CMK (cell line): Measurements from ENCODE around the gene FCAMR.

Source experiments
- DNase-seq: peaks from one replicate; pipeline ENCODE4 v3.0.0-alpha.2; 2010; ENCODE audit warnings: low read depth

The FCAMR gene, protein sequence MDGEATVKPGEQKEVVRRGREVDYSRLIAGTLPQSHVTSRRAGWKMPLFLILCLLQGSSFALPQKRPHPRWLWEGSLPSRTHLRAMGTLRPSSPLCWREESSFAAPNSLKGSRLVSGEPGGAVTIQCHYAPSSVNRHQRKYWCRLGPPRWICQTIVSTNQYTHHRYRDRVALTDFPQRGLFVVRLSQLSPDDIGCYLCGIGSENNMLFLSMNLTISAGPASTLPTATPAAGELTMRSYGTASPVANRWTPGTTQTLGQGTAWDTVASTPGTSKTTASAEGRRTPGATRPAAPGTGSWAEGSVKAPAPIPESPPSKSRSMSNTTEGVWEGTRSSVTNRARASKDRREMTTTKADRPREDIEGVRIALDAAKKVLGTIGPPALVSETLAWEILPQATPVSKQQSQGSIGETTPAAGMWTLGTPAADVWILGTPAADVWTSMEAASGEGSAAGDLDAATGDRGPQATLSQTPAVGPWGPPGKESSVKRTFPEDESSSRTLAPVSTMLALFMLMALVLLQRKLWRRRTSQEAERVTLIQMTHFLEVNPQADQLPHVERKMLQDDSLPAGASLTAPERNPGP

GRCh38 chr1:206970446-206970845, at the start of gene FCAMR:
Gene FCAMR (minus strand): TSS chr1:206970460. CDS start chr1:206970125, 335 bp downstream.
- no peak for DNase-seq

DNA sequence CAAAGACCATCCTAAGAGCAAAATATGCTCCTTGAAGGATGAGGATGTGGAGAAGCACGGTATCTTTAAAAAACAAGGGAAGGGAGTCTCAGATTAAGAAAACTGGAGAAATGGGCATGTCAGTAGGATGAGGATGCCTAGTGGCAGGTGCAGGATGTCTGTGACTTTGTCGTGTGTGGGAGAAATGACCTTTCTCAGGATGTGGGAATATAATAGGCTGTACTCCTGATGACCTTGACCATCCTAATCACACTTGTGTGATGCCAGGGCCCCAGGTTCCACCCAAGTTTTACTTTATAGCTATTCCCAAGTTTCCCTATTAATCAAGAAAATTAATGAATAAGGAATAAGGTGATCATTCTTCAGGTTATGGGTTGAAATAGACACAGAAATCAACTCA, 49.4 kb upstream of the FCAMR start:
- DNase-seq: no peak

GRCh38 chr1:207019161-207019560, 48.9 kb upstream of the FCAMR start:
- no peak for DNase-seq

- DNase-seq: no peak
Observed at GRCh38 chr1:207018707-207019106, 48.4 kb upstream of the FCAMR start.

- DNase-seq: no peak
Observed at GRCh38 chr1:207017615-207018559, 47.6 kb upstream of the FCAMR start.

- no peak for DNase-seq
Observed at GRCh38 chr1:207015791-207016190, 45.5 kb upstream of the FCAMR start.

DNA sequence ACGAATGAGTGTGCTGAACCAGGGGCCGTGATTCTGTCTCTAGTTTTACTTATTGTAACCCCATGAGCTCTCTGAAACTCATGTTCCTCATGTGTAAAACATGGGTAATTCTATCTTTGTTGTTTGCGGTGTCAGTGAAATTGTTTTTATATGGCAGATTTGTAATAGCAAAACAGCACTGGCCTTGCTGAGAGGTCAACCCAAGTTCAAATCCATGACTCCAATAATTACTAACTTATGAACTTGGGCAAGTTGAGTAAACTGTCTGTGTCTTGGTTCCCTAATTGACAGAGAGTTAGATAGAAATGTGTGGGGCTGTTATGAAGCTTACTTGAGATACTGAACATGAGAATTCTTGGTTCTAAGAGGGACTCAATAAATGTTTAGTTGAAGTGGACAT, 44.5 kb upstream of the FCAMR start:
- no peak for DNase-seq

GRCh38 chr1:207013321-207014085, 43.2 kb upstream of the FCAMR start:
- no peak for DNase-seq

DNA sequence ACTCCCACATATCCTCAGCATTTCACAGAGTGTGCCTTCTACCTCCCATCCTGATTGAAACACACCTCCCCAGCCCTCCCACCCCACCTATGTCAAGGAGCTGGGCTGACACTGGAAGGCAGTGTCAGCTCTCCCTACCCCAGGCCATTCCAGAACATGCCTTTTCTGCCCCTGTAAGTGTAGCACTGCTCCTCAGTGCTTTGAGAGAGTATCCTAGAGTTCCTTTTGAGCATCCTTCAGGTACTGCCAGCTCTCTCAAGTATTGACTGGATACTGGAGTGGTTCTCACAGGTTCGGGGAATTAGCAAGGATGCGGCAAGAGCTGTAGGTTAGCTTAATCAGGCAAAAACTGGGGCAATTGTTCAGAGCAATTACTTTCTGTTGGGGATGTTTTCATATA, 40.5 kb upstream of the FCAMR start:
- DNase-seq: no peak

- no peak for DNase-seq
Observed at GRCh38 chr1:207009945-207010344, 39.7 kb upstream of the FCAMR start.

DNA sequence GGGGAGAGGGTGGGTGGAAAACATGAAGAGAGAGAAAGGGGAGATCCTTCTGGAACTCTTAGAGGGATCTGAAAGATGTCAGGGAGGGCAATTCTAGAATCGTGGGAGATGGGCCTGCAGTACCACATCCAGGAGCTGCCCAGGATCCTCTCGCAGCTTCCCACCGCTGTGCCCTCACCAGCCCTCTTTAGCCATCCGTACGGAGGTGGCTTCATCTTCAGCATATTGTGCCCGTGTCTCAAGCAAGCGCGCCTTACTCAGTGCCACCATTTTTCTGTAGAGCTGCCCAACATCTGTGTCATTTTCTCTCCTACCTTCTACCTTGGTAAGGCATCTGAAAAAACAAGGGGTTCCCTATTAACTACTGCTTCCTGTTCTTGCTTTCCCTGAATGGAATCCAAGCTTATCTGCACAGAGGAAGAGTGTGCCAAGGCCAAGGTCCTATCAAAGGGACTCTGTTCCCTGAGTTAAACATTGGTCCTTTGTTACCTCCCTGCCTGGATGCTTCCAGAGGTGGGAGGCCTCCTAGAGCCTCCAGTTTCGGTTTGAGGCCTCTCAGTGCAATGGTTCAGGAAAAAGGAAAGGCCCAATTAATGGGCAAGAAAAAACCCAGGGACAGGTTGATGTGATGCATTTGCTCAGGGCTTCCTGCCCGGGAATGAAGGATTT, 39.1 kb upstream of the FCAMR start:
- no peak for DNase-seq

GRCh38 chr1:207007352-207008033, 37.2 kb upstream of the FCAMR start:
- DNase-seq: no peak

DNA sequence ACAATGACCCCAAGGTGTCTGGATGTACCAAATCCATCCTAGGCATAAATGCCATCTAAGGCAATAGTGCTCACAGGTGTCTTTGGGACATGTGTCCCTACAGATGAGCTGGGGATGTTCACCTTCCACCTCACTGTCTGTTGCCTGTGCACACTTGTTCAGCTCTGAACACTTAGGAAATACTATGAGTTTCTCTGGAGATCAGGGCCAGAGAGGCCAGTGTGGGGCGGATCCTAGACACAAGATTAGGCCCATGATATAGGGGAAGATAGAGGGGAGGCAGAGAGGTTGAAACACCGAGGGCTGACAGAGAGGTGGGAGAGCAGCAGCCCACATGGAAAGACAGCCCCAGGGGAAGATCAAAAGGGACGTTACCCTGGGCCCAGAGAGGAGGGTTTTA, 36.7 kb upstream of the FCAMR start:
- DNase-seq: no peak

DNA sequence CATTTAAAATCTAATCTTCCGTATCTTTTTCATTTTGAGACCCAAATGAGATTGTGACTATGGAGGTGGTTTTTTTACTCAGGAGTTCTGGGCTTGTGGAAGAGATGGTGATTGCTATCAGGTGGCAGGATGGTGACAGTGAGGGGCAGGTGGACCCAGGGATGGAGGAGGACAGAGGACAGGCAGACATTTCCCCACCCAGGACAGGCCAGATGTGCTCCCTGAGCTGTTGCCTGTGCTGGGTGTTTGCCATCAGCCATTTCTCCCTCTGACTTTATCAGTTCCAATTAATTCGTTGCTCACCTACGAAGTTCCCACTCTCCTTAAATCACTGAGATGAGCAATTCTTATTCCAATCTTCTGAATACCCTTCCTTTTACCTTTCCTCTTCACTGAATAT, 35.8 kb upstream of the FCAMR start:
- DNase-seq: no peak

- no peak for DNase-seq
Observed at GRCh38 chr1:207004931-207005830, 34.9 kb upstream of the FCAMR start.

- no peak for DNase-seq
Observed at GRCh38 chr1:207003210-207003609, 33.0 kb upstream of the FCAMR start.

GRCh38 chr1:207002724-207003146, 32.5 kb upstream of the FCAMR start:
- DNase-seq: no peak

GRCh38 chr1:207001492-207002245, 31.4 kb upstream of the FCAMR start:
- no peak for DNase-seq
